Measurements from ENCODE around the gene RMI1.
"Not testable (repeated sequence)": the region's sequence is repeated elsewhere in the genome, so short reads cannot be mapped to it uniquely, and the experiment has no call there.

RMI1 gene

DNA sequence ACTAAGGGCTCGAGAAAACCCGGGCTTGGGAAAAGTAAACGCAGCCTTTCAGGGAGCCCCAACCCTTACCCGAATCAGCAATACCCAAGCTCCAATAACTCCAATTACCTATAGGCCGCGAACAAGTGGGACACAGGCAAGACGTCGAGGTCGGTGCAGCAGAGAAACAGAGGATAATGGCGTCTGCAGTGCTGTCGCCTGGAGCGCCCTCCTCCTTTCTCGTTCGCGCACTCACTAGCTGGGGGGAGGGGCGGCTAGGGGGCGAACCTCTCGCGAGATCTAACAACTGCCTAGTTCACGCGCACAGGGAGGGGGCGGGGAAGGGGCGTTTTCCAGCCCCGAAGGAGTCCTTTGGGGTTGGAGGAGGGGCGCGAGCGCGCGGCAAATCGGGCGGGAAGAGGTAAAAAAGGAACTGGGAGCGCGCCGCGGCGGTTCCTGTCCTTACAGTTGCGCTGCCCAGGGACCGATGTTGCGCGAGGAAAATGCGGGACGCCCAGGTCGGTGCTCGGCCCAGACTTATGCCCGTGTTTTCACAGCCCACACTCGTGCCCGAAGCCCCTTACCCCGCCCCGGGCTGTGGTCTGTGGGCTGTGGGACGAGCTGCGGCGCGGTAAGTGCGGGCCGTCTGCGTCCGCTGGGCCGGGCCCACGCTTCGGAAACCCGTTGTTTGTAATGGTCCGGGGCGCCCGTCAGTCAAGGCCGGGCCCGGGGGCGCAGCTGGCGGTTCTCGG lies at the start of gene RMI1:
Gene RMI1 (plus strand): TSS at position 411 of the 731 bp plus-strand sequence. CDS start 20,182 bp downstream, outside the sequence.
- peak; percentile 99 to 100 (median 100) for DNase-seq (ENCODE audit: low read depth in 4 of 4, low spot score in 1 of 4)

DNA sequence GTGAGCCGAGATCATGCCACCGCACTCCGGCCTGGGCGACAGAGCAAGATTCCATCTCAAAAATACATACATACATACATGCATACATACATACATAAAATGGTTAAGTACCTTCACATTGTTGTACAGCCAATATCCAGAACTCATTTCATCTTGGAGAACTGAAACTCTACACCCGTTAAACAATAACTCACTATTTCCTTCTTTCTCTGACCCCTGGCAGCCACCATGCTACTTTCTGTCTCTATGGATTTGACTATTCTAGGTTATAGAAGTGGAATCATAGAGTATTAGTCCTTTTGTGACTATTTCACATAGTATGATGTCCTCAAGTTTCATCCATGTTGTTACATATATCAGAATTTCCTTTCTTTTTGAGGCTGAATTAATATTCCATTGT lies 49.7 kb upstream of the RMI1 start:
- no peak for DNase-seq (ENCODE audit: low read depth in 4 of 4, low spot score in 1 of 4)

DNA sequence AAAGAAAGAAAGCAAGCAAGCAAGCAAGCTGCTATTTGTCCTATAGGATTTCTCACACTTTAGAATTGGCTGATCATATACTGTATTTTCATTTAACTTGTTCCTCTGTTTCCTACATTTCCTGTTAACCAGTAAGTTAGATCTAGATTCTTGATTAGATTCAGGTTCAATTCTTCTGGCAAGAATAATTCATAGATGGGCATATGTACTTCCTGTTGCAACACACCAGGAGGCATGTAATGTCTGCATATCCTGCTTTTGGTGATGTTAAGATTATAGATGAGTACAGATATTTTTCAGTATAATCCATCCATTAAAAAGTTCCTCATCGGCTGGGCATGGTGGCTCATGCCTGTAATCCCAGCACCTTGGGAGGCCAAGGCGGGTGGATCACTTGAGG lies 48.6 kb upstream of the RMI1 start:
- no peak for DNase-seq (ENCODE audit: low read depth in 4 of 4, low spot score in 1 of 4)

DNA sequence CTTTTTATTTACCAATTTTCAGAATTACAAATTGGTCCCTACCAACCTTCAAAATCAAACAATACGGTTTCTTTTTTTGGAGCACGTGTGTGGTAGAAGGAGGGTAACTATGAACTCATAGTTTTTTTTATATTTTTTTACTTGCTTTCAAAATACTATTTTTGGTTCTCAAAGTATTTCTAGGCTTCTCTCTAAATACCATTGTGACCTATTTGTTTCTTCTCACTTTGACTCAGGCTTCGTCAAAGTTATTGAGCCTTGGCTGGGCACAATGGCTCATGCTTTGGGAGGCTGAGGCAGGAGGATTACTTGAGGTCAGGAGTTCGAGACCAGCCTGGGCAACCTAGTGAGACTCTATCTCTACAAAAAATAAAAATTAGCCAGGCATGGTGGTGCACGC lies 47.8 kb upstream of the RMI1 start:
- no peak for DNase-seq (ENCODE audit: low read depth in 4 of 4, low spot score in 1 of 4)

DNA sequence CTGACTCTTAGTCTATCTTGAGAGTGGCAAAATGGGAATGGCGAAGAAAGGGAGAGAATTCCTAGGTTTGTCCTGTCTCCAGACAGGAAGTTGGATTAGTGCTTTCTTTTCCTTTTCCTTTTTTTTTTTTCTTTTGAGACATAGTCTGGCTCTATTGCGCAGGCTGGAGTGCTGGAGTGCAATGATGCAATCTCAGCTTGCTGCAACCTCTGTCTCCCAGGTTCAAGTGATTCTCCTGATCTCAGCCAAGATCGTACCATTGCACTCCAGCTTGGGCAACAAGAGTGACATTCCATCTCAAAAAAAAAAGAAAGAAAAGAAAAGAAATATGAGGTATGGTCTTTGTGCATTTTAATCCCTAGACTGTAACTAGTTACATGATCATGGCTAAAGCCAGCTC lies 46.8 kb upstream of the RMI1 start:
- no peak for DNase-seq (ENCODE audit: low read depth in 4 of 4, low spot score in 1 of 4)

DNA sequence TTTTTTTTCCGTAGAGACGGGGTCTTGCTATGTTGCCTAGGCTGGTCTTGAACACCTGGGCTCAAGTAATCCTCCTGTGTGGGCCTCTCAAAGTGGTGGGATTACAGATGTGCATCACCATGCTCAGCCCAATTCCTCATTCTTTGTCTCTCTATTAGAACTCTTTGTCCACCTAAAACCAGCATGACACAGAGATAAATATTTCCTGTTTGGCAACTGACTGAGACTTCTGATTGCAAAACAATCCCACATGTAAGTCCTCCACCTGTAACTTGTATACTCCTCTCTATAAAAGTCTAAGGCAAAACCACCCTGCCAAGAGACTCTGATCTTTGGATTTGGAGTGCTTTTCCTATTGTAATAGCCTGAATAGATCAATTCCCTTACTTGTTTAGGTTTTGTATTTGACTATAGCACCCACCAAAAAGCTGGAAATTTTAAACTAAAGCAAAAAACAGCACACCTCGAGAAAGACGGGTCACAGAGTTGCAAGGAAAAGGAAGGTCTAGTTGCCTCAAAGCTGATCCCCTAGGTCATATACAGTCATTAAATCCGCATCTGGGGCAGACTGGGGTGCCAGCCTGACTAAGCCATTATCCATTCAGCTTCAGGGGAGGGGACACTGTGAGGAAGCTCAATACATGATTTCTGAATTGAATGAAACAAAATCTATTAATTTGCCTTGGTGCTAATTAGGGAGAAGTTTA lies 45.9 kb upstream of the RMI1 start:
- DNase-seq (ENCODE audit: low read depth in 4 of 4, low spot score in 1 of 4): no peak

DNA sequence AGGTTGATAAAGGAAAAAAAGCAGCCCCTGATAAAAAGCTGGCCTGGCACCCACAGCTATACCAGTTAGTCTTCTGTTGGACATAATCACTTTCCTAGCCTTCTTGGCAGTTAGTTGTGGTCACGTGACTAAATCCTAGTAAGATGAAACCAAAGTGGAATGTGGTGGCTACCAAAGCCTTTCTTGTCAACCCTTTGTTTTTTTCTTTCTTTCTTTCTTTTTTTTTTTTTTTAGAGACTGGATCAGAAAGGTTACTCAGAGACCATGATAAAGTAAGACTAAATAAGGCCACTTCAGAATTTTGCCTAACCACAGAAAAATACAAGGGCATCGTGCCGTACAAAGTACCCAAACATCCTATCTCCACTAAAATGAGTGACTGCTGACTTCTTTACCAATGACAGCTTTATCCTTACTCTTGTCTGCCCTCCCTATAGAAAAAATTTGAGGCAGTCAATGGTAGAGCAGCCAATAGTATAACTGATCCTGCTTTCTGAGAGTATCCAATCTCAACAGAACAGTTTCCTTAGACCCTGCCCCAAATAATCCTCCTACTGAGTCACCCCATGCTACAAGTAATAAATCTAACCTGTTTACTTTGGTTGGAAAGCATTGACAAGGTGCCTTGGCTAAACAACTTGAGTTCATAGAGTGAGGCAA lies 45.2 kb upstream of the RMI1 start:
- DNase-seq (ENCODE audit: low read depth in 4 of 4, low spot score in 1 of 4): no peak

DNA sequence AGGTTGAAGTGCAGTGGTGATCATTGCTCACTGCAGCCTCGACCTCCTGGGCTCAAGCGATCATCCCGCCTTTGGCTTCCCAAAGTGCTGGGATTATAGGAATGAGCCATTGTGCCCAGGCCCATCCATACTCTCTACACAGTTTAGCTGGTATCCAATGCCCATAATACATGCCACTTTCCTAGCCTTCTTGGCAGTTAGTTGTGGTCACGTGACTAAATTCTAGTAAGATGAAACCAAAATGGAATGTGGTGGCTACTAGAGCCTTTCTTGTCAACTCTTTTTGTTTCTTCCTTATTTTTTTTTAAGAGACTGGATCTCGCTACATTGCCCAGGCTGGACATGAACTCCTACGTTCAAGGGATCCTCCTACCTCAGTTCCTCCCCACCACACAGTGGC lies 44.1 kb upstream of the RMI1 start:
- no peak for DNase-seq (ENCODE audit: low read depth in 4 of 4, low spot score in 1 of 4)

DNA sequence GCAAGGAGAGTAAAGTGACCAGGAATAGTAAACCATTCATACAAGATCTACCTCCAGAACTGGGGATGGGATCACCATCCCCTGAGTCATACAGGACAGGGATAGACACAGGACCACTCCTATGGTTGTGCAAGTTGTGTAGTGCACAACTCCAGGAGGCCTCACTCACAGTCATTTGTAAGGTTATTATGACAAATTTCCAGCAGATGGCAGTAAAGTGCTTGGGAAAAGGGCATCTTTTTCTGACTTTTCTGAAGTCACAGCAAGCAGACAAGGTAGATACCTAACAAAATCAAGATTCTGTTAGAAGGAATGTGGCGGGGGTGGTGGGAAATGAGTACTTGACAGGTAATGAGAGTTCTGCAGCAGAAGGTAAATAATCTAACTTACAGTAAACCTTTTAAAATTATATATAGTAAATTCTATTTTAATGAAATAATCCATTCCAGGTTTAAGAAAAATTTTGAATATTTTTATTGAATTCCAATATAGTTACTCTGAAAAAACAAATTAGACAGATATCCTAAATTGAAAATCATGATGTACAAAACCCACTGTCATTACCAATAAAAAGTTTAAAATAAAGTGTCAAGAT lies 42.6 kb upstream of the RMI1 start:
- DNase-seq (ENCODE audit: low read depth in 4 of 4, low spot score in 1 of 4): no peak

DNA sequence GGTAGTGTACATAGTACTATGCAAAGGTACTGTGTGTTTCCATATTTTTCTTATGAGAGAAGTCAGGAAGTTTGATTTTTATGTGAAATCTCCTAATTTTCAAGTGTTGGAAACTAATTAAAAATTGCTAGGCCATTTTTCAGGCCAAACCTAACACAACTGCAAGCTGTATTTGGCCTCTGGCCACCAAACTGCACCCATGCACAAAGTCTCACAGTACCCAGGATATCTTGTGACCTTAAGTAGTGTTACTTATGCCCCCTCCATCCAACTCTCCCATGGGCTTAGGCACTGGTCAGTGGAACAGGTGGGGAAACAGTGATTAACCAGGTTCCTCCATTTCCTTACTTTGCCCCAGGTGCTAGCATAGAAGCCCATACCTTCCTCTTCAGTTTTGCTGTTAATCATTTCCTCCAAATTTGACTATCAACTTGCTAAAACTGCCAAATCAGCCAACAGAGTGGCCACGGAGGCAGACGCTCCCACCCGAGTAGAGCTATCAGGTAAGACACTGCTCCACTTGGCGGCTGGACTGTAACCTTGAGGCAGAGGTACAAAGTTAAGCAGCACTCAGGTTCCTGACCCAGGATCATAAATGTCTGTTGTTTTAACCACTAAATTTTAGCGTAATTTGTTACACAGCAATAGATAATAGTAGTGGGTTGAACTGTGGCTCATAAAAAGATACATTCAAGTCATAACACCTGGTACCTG lies 39.9 kb upstream of the RMI1 start:
- no peak for DNase-seq (ENCODE audit: low read depth in 4 of 4, low spot score in 1 of 4)

DNA sequence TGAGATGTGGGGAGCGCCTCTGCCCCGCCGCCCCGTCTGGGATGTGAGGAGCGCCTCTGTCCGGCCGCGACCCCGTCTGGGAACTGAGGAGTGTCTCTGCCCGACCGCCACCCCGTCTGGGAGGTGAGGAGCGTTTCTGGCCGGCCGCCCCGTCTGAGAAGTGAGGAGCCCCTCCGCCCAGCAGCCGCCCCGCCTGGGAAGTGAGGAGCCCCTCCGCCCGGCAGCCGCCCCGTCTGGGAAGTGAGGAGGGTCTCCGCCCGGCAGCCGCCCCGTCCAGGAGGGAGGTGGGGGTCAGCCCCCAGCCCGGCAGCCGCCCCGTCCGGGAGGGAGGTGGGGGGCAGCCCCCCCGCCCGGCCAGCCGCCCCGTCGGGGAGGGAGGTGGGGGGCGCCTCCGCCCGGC lies 32.5 kb upstream of the RMI1 start:
- not testable (repeated sequence) for DNase-seq (ENCODE audit: low read depth in 4 of 4, low spot score in 1 of 4)

DNA sequence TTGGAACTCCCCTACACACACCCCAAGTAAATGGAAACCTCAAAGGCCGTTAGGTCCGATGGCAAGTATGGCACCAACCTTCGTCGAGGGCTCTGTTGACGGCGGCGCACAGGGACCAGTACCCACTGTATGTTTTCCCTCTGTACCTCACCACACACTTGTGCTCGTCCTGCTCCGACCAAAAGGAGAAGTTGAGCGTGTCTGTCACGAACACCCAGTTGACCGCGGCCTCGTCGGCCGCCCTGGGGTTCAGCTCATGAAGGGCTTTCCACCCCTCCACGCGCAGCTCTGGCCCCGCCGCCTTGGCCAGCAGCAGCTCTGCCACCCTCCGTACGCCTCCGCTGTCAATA lies 24.5 kb upstream of the RMI1 start:
- no peak for DNase-seq (ENCODE audit: low read depth in 4 of 4, low spot score in 1 of 4)

DNA sequence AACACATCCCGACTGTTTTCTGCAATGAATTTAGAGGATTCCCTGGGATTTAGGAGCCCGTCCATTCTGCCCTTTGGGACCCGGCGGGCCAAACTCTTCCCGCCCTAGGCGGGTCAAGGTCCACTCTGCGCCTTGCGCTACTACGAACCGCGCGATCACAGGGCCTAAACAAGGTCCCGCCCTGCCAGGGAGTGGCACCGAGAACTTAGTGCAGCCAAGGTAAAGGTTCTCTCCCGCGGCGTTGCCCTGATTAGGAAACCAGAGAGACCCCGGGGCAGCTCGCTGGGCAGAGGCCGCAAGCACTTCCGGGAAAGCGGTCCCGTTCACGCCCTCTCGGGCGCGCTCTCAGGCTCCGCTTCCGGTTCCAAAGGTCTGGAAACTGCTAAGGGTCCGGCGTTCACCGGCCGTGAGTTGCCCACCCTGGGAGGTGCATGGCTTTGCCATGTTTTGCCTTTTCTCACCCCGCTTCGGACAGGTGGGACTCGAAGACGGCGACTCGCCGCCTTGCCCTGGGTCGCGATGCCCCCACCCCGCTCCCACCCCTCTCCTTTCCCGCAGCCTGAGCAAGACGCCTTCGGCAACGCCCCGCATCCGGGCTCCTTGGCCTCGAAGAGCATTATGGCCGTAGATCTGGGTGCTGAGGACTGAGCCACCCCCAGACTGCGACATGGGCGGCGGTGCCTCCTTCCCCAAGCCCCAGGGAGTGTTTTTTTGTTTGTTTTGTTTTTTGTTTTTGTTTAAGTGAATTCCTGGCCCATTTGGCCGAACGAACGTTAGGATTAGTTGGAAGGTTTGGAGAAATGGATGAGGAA lies 24.0 kb upstream of the RMI1 start:
- peak in 3 of 4 experiments; percentile 42 to 57 (median 45) for DNase-seq (ENCODE audit: low read depth in 4 of 4, low spot score in 1 of 4)

DNA sequence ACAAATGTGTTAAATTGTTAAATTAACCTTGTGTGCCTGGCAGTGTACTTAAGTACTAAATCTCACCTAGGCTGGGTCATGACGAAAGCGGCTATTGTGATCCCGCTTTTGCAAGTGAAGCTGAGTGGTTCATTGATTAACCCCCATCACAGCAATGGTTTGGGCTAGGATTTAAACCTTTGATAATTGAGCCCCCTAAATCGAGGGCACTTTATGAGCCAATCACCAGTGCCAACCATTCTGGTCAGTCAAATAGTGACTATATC lies 23.4 kb upstream of the RMI1 start:
- DNase-seq (ENCODE audit: low read depth in 4 of 4, low spot score in 1 of 4): no peak

DNA sequence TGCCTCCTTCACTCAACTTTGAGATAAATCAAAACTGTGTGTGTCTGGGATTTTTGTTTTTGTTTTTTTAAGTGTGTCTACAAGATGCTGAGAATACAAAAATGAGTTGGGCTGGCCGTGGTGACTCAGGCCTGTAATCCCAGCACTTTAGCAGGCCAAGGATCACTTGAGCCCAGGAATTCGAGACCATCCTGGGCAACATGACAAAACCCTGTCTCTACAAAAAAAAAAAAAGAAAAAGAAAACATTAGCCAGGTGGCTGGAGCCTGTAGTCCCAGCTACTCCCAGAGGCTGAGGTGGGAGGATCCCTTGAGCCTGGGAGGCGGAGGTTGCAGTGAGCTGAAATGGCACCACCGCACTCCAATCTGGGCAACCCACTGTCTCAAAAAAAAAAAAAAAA lies 21.5 kb upstream of the RMI1 start:
- DNase-seq (ENCODE audit: low read depth in 4 of 4, low spot score in 1 of 4): no peak

DNA sequence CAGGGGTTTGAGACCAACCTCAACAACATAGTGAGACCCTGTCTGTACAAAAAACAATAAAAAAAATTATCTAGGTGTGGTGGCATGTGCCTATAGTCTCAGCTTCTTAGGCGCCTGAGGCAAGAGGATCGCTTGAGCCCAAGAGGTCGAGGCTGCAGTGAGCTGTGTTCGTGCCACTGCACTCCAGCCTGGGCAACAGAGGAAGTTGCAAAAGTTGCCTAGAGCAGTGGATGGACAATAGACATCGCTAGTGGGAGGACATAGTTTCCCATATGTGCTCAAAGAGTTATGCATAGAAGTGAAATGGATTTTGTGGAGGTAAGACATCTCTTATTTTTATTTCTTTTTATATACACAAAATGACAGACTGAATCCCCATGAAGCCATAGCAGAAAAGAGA lies 19.6 kb upstream of the RMI1 start:
- no peak for DNase-seq (ENCODE audit: low read depth in 4 of 4, low spot score in 1 of 4)

DNA sequence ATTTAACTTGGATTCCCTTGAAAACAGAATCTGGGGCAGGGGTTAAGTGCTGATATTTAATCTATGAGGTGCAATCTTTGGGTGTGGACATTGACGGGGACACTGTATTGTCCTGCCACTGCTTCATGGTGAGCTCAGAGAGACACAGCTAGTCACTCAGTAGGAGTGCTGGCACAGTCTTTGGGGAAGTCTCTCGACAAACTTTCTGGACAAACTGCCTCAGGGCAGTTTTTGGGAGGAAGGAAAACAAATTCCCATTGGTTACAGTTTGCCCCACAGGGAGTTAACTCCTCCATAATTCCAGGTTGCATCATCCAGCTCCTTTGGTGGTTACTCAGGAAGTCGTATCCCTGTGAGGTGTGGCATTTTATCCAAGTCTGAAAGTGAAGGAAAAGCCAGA lies 18.4 kb upstream of the RMI1 start:
- DNase-seq (ENCODE audit: low read depth in 4 of 4, low spot score in 1 of 4): no peak

DNA sequence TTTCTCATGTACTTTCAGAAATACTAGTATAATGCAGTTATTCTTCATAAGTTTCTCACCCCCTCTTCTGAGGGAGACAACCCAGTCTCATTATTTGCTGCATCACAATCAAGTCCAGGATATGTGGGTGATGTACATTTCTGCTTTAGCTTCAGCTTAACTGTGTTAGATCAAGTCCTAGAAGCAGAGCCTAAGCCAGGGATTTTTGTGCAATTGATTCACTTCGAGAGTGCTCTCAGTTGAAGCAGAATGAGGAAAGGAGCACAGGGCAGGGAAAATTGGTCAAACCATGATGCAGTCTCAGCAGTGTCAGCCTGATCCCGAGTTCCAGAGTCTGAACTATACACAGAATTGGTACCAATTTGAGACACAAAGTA lies 15.6 kb upstream of the RMI1 start:
- DNase-seq (ENCODE audit: low read depth in 4 of 4, low spot score in 1 of 4): no peak

DNA sequence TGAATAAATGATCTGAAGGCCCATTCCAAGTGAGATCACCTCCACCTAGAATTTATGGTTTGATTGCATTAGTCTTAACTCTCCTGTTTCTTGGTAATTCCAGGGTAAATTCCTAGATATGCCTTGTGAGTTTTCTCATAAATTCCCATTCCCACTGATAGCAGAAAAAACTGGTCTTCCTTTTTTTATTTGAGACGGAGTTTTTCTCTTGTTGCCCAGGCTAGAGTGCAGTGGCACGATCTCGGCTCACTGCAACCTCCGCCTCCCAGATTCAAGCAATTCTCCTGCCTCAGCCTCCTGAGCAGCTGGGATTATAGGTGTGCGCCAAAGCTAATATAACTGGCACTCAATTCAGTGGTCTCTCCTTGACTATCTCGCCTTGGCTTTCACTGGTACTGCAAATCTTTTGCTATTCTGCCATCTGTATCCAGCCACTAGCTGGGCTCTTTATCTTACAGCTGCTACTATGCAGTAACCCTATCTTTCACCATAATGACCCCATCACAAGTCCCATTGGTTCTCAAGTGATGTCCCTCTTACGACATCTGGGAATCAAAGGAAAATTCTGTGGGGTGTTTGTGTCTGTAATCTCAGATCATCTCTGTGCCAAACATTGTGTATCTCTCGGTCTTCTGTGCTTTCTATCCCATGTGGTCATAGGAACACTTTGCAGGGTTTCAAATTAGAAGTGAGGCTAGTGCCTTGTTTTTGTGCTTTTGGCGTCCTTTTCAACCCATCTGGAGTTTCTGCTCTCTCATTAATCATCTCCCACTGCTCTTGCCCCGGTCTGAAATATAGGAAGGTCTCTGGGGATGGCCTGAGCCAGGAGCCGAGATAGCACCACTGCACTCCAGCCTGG lies 15.0 kb upstream of the RMI1 start:
- no peak for DNase-seq (ENCODE audit: low read depth in 4 of 4, low spot score in 1 of 4)

DNA sequence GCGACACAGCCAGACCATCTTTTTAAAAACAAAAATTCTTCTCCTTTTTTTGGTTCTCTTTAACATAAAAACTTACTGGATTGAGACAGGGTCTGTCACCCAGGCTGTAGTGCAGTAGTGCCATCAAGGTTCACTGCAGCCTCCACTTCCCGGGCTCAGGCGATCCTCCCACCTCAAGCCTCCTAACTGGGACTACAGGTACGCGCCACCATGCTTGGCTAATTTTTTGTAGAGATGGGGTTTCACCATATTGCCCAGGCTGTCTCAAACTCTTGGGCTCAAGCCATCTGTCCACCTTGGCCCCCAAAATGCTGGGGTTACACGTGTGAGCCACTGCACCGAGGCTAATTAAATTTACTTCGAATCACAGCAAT lies 14.4 kb upstream of the RMI1 start:
- DNase-seq (ENCODE audit: low read depth in 4 of 4, low spot score in 1 of 4): no peak

Data from stimulated activated CD4-positive, alpha-beta T cell treated with anti-CD3 and anti-CD28 coated beads, Interleukin-1b, Interleukin-23, amount 100 ng/mL, for 24 hours (primary cell).